Stimulated activated CD4-positive, alpha-beta T cell treated with anti-CD3 and anti-CD28 coated beads, Interleukin-12 subunit alpha, Interleukin-12 subunit beta, amount 100 ng/mL, for 24 hours (primary cell): Measurements from ENCODE around the gene TAP2.

Source experiments
- DNase-seq, 2 experiments: peaks; one replicate each; pipeline ENCODE4 v3.0.0-alpha.2; 2020; ENCODE audit warnings: low read depth in 2 of 2

Gene TAP2

GRCh38 chr6:32792901-32793435, 45.6 kb downstream of the TAP2 start:
- DNase-seq, result no peak

GRCh38 chr6:32790306-32790705, 48.2 kb downstream of the TAP2 start:
- DNase-seq, result no peak
